Ovary (tissue), 9 donors: ENCODE measurements around the gene D2HGDH. TPM values are rescaled to one million over a fixed set of nuclear protein-coding genes. Genes with fewer than 3 reads are reported as not detected.
"Not testable (repeated sequence)": the region's sequence is repeated elsewhere in the genome, so short reads cannot be mapped to it uniquely, and the experiment has no call there.

Experiments
- DNase-seq, 5 donors: peaks; one replicate each; pipeline ENCODE4 v3.0.0-alpha.2; 2019 to 2020
- H3K27ac ChIP-seq, 2 donors: fragments of 200-600 bp; one replicate each; pipeline versions ENCODE4 v1.5.1 to v1.8.0; 2019 to 2022
- H3K27me3 ChIP-seq: fragments of 200-600 bp; one replicate; pipeline ENCODE4 v1.8.0; 2022
- H3K36me3 ChIP-seq: fragments of 200-600 bp; sonication (generic); one replicate; pipeline ENCODE4 v1.5.1; 2019
- H3K4me1 ChIP-seq: one replicate; pipeline ENCODE4 v1.8.1; 2013; ENCODE audit warnings: mild to moderate bottlenecking, moderate library complexity; ENCODE audit not compliant: insufficient read depth
- H3K4me3 ChIP-seq: fragments of 200-600 bp; sonication (generic); one replicate; pipeline ENCODE4 v1.5.1; 2017
- H3K9me3 ChIP-seq, 2 donors: fragments of 200-600 bp in 1 of 2; sonication (generic) in 1 of 2; one replicate each; pipeline versions ENCODE4 v1.5.1 to v1.8.1; 2013 to 2019; ENCODE audit warnings: mild to moderate bottlenecking in 1 of 2, moderate library complexity in 1 of 2
- EP300 ChIP-seq: sonication (generic); formaldehyde crosslinking; IDR thresholded peaks from one replicate; pipeline ENCODE4 v1.6.1; 2017; ENCODE audit warnings: antibody characterized with exemption
- POLR2A ChIP-seq: fragments of 450-650 bp; IDR thresholded peaks from one replicate; pipeline ENCODE4 v1.6.1; 2017; ENCODE audit warnings: antibody characterized with exemption, mild to moderate bottlenecking, moderate library complexity
- WGBS, 3 donors: extraction: QIAGEN DNeasy Blood & Tissue Kit in 1 of 3; methylation state at CpG; one replicate each; pipeline versions ENCODE4 v1.1.5 to v1.1.7; 2013 to 2017; 5-methylcytosine and 5-hydroxymethylcytosine counted together
- intact Hi-C, 4 donors: fragments of 100-400 bp; cut with DNase I; formaldehyde crosslinking; loops; one replicate each; pipeline versions ENCODE4 v1.11.0 to v1.15.1; 2022 to 2023
- polyA plus RNA-seq, 2 donors: library from polyadenylated mRNA; stranded (reverse); fragments of 200-250 nt in 1 of 2; fragments of 350-450 nt in 1 of 2; fragmentation: Illumina TruSeq in 1 of 2; extraction: RNeasy Lipid Tissue Mini Kit (QIAGEN cat#74804) in 1 of 2; gene quantifications; one replicate each; pipeline ENCODE4 v1.2.3, GENCODE V29; 2013 to 2014
- total RNA-seq, 7 donors: library from RNA; depleted of rRNA in 2 of 7; stranded (reverse); fragments of >200 nt in 2 of 7; fragmentation: NEBNext Ultra II Directional in 3 of 7; extraction: Animal tissue kit (Norgen Biotek cat#: 25700) in 3 of 7; gene quantifications; one replicate each; pipeline versions ENCODE4 v1.1.0 to v1.2.4, GENCODE V29; 2016 to 2023
- TF ChIP-seq, protein P1 (sequence below), 3 donors: fragments of 450-650 bp in 2 of 3; fragments of 200-600 bp in 1 of 3; IDR thresholded peaks; one replicate each; pipeline versions ENCODE4 v1.5.1 to v1.8.0; 2016 to 2022; ENCODE audit warnings: antibody characterized with exemption in 3 of 3, mild to moderate bottlenecking in 1 of 3
- donor health status: DM: no; HTN: no; CAD: no; lungs with moderate emphysema.
- donor health status: DM: no; HTN: no; CAD: no.
- donor health status: Bipolar disorder and iron deficiency.
- donor health status: DM: yes; HTN: yes; CAD: no.
- donor health status: DM: no; HTN: no; CAD: no.
- donor health status: DM: yes; HTN: yes; CAD: no.

Gene D2HGDH
- total and polyA plus RNA-seq, 9 donors, result 0.63 to 35.1 (median 24.6) TPM

DNA sequence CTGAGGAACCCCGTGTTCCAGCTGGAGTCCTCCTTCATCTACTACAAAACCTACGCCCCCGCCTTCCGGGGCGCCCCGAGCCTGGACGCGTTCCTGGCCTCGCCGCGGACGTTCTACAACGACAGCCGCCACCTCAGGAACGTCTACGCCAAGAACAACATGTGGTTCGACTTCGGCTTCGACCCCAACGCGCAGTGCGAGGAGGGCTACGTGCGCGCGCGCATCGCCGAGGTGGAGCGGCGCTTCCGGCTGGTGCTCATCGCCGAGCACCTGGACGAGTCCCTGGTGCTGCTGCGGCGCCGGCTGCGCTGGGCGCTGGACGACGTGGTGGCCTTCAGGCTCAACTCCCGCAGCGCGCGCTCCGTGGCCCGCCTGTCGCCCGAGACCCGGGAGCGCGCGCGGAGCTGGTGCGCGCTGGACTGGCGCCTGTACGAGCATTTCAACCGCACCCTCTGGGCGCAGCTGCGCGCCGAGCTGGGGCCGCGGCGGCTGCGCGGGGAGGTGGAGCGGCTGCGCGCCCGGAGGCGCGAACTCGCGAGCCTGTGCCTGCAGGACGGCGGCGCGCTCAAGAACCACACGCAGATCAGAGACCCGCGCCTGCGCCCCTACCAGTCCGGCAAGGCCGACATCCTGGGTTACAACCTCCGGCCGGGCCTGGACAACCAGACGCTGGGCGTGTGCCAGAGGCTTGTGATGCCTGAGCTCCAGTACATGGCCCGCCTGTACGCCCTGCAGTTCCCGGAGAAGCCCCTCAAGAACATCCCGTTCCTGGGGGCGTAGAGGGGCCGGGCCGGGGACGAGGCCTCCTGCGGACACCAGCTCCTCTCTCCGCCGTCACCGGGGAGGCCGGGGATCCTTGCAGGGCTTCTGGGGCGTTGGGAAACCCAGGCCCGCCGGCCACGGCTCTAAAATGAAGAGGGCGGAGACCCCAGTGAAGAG, 69.2 kb downstream of the D2HGDH start:
- H3K27ac ChIP-seq, result no peak overlapping the region
- intact Hi-C loops, result no loop called here
- WGBS, 3 donors, result 1% methylated on average over 90 to 109 of the region's 109 CpGs

DNA sequence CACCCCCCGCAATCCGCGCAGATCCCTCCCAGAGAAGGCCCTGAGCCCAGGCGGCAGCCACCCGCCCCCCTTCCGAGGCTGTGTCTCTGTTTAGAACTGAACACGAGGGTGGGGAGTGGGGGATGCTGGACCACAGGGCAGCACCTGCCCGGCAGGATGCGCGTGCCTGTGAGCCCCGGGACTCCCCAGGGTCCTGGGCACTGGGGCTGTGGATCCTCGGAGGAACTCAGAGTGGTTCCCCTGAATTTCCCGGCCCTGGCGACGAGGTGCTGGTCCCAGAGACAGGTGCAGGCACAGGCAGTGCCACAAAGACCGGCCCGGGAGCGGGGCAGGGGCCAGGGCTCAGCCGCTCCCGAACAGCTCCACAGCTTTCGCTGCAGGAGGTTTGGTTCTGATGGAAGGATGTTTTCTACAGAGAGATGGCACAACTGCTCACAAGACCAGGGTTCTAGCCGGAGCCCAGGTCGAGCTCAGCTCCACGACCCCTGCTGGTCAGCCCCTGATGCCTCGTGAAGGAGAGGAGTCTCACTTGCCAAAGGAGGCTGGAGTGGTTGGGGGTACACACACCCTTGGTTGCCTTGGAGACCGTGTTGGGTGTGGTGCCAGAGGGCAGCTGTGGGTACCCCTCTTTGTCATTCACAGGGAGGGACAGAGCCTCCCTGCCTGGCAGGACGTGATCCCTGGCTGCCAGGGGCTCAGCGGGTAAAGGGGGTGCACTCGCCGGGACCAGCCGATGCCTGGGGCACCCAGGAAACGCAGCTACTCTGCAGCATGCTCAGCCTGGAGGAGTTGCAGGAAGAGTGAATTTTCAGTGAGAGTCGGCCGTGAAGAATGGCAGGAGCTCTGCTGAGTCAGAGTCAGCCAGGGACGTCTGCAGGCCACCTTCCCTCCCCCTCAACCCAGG, 70.1 kb downstream of the D2HGDH start:
- H3K4me3 ChIP-seq, result peak overlapping the region; percentile 25
- 9 to 15% (median 14%) methylated on average over 27 to 35 of the region's 35 CpGs for WGBS, 3 donors
- no peaks in the 10 kb centered on the region for H3K27me3 ChIP-seq
- no peak overlapping the region for H3K27ac ChIP-seq
- no peaks in the 10 kb centered on the region for H3K9me3 ChIP-seq
- TF ChIP-seq EP300, result no peak
- DNase-seq, result peak in 4 of 5 donors; percentile 15 to 40 (median 22)
- peaks cover 3% of the 10 kb centered on the region for H3K4me1 ChIP-seq
- no peaks in the 10 kb centered on the region for H3K36me3 ChIP-seq
- intact Hi-C loops, result no loop called here

More for the DNA sequence above, 69.2 kb downstream of the D2HGDH start:
- H3K9me3 ChIP-seq, result no peaks in the 10 kb centered on the region
- peaks cover 3% of the 10 kb centered on the region for H3K4me1 ChIP-seq
- H3K36me3 ChIP-seq, result no peaks in the 10 kb centered on the region
- H3K27me3 ChIP-seq, result no peaks in the 10 kb centered on the region
- peak overlapping the region; percentile 25 for H3K4me3 ChIP-seq
- TF ChIP-seq POLR2A (no peak), EP300 (no peak)
- TF ChIP-seq, protein P1, sequence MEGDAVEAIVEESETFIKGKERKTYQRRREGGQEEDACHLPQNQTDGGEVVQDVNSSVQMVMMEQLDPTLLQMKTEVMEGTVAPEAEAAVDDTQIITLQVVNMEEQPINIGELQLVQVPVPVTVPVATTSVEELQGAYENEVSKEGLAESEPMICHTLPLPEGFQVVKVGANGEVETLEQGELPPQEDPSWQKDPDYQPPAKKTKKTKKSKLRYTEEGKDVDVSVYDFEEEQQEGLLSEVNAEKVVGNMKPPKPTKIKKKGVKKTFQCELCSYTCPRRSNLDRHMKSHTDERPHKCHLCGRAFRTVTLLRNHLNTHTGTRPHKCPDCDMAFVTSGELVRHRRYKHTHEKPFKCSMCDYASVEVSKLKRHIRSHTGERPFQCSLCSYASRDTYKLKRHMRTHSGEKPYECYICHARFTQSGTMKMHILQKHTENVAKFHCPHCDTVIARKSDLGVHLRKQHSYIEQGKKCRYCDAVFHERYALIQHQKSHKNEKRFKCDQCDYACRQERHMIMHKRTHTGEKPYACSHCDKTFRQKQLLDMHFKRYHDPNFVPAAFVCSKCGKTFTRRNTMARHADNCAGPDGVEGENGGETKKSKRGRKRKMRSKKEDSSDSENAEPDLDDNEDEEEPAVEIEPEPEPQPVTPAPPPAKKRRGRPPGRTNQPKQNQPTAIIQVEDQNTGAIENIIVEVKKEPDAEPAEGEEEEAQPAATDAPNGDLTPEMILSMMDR (IDR thresholded peaks at IDR 0.05), result no peak
- peak; percentile 38 to 89 (median 59) for DNase-seq

DNA sequence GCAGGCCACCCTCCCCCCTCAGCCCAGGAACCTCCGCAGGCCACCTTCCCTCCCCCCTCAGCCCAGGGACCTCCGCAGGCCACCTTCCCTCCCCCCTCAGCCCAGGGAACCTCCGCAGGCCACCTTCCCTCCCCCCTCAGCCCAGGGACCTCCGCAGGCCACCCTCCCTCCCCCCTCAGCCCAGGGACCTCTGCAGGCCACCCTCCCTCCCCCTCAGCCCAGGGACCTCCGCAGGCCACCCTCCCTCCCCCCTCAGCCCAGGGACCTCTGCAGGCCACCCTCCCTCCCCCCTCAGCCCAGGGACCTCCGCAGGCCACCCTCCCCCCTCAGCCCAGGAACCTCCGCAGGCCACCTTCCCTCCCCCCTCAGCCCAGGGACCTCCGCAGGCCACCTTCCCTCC, 71.8 kb downstream of the D2HGDH start:
- H3K27ac ChIP-seq, H3K36me3 ChIP-seq, H3K9me3 ChIP-seq, H3K4me1 ChIP-seq, H3K4me3 ChIP-seq, DNase-seq, intact Hi-C loops, H3K27me3 ChIP-seq: not testable (repeated sequence)
- 32% methylated on average over 2 of the region's 8 CpGs; no CpG with 5 or more reads in 2 of the 3 donors for WGBS, 3 donors

DNA sequence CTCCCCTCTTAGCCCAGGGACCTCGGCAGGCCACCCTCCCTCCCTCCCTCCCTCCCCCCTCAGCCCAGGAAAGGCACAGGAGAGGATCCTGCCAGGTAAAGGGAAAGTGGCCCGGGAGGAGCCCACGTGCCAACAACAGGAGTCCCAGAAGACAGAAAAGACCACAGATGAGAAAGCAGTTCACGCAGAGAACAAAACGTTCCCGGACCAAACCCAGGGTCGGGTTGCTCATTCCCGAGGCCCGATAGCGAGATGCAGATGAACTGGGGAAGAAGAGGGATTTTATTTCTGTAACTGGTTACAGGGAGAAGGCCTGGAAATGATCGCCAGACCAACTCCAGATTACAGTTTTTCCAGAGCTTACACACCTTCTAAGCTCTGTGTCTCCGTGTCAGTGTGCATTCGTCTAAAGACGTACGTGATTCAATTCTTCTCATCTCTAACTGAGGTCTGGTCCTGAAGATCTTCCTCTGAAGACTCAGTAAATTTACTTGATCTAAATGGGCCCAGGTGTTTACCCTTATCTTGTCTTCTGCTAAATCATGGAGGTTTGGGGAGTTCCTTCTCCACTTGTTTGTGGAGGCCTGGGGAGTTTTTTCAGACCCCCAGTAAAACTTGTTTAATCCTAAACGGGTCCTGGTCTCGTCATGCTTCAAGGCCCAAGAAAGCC, 73.8 kb downstream of the D2HGDH start:
- H3K4me1 ChIP-seq, result peaks cover 3% of the 10 kb centered on the region
- H3K27me3 ChIP-seq, result no peaks in the 10 kb centered on the region
- no peak overlapping the region for H3K27ac ChIP-seq
- intact Hi-C loops, result no loop called here
- H3K36me3 ChIP-seq, result no peaks in the 10 kb centered on the region
- WGBS, 3 donors, result 49 to 55% (median 52%) methylated on average over 16 to 17 of the region's 17 CpGs
- H3K9me3 ChIP-seq, result no peaks in the 10 kb centered on the region
- DNase-seq, result peak in 3 of 5 donors; percentile 18 to 71 (median 43)
- no peak overlapping the region for H3K4me3 ChIP-seq
- TF ChIP-seq EP300 (no peak), POLR2A (no peak)
- TF ChIP-seq, protein P1 (IDR thresholded peaks at IDR 0.05), result no peak
